ENCODE measurements around the gene TMEM50B. TPM values are rescaled to one million over a fixed set of nuclear protein-coding genes. Genes with fewer than 3 reads are reported as not detected.
"Not testable (repeated sequence)": the region's sequence is repeated elsewhere in the genome, so short reads cannot be mapped to it uniquely, and the experiment has no call there.

TMEM50B gene
- total RNA-seq, 1 donor, result 33.4 TPM

GRCh38 chr21:33461538-33462250 is 18.1 kb downstream of the TMEM50B start:
- TF ChIP-seq CTCF (IDR thresholded peaks at IDR 0.05; ENCODE audit: insufficient read depth, low read length), result no peak
- H3K4me3 ChIP-seq (ENCODE audit: low read depth, low read length), result no peak overlapping the region
- no peak for DNase-seq (ENCODE audit: low read depth)

- no peak for DNase-seq (ENCODE audit: low read depth)
- no peak for TF ChIP-seq CTCF (IDR thresholded peaks at IDR 0.05; ENCODE audit: insufficient read depth, low read length)
- H3K4me3 ChIP-seq (ENCODE audit: low read depth, low read length), result no peak overlapping the region
These were observed 20.9 kb downstream of the TMEM50B start for GRCh38 chr21:33458861-33459260.

GRCh38 chr21:33455686-33456446 is 23.9 kb downstream of the TMEM50B start:
- no peak overlapping the region for H3K4me3 ChIP-seq (ENCODE audit: low read depth, low read length)
- no peak for DNase-seq (ENCODE audit: low read depth)
- TF ChIP-seq CTCF (IDR thresholded peaks at IDR 0.05; ENCODE audit: insufficient read depth, low read length), result no peak

GRCh38 chr21:33452362-33452761 is 27.4 kb downstream of the TMEM50B start:
- TF ChIP-seq CTCF (IDR thresholded peaks at IDR 0.05; ENCODE audit: insufficient read depth, low read length), result no peak
- no peak for DNase-seq (ENCODE audit: low read depth)
- no peak overlapping the region for H3K4me3 ChIP-seq (ENCODE audit: low read depth, low read length)

GRCh38 chr21:33451634-33452071 is 28.1 kb downstream of the TMEM50B start:
- DNase-seq (ENCODE audit: low read depth), result no peak
- no peak overlapping the region for H3K4me3 ChIP-seq (ENCODE audit: low read depth, low read length)
- no peak for TF ChIP-seq CTCF (IDR thresholded peaks at IDR 0.05; ENCODE audit: insufficient read depth, low read length)

GRCh38 chr21:33449616-33450015 is 30.2 kb downstream of the TMEM50B start:
- no peak for TF ChIP-seq CTCF (IDR thresholded peaks at IDR 0.05; ENCODE audit: insufficient read depth, low read length)
- DNase-seq (ENCODE audit: low read depth), result peak; percentile 13
- H3K4me3 ChIP-seq (ENCODE audit: low read depth, low read length), result no peak overlapping the region

- DNase-seq (ENCODE audit: low read depth); H3K4me3 ChIP-seq (ENCODE audit: low read depth, low read length): not testable (repeated sequence)
These were observed 33.2 kb downstream of the TMEM50B start for GRCh38 chr21:33446620-33447019.

Data from fibroblast of the aortic adventitia (primary cell).